ENCODE measurements around the gene CARD10.
A peak's percentile ranks its signal among the peaks of the same experiment; 100 is the strongest.

Gene CARD10

DNA sequence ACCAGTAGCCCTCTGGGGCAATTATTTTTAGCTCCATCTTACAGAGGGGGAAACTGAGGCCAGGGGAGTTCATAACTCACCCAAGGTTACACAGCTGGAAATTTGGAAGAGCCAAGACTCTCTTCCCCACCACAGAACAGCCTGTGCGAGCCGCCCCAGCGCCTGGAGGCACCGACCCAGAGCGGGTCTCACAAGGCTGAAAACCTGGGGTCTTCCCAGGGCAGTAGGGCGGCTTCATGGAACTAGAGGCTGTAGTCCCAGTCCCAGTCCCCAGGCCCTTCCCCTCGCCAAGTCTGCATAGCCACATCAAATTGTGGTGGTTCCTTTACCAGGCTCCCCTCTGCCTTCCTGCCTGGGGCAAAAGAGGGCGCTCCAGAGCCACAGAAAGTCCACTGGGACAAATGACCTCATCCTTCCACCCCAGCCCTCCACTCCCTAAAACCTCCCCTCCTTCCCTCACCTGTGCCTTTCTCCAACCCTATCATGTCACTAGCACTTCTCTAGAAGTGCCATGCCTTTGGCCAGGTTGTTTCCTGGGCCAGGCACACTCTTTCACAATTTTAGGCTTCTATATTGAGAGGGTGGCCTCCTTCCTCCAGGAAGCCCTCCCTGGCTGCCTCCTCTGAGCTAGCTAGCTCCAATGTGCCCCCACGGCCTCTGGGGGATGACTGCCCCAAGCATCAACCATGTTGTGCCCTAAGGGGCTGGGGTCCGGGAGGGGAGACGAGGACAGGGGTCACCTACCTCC, 25.9 kb upstream of the CARD10 start:
- TF ChIP-seq RAD21 (IDR thresholded peaks at IDR 0.05; ENCODE audit: low read depth), result peak; percentile 93
- TF ChIP-seq TAF1 (IDR thresholded peaks at IDR 0.05; ENCODE audit: low read depth), result no peak

DNA sequence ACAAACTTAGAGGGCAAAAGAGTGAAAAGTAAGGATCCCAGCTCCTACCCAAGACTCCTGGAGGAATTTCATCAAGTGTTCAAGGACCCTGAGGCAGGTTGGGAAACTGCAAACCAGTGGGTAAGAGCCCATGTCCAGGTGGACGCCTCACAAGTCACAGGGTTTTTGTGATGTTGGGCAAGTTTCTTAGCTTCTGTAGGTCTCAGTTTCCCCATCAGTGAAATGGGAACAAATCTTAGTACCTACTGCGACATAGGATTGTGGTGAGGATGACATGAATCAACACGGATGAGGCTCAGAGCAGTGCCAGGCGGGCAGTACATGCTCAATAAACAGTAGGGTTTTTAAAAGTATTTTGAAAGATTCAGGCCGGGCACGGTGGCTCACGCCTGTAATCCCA, 23.7 kb upstream of the CARD10 start:
- TF ChIP-seq TEAD4 (IDR thresholded peaks at IDR 0.05), result no peak
- no peak for TF ChIP-seq MAX (IDR thresholded peaks at IDR 0.05)
- TF ChIP-seq FOXM1 (IDR thresholded peaks at IDR 0.05; ENCODE audit: borderline replicate concordance, low read depth), result no peak
- TF ChIP-seq CEBPB (IDR thresholded peaks at IDR 0.05), result no peak

GRCh38 chr22:37538590-37539357, 19.6 kb upstream of the CARD10 start:
- peak; percentile 100 for TF ChIP-seq RAD21 (IDR thresholded peaks at IDR 0.05; ENCODE audit: low read depth)
- TF ChIP-seq YY1 (IDR thresholded peaks at IDR 0.05; ENCODE audit: low read depth), result 0 out of 2 replicates have a peak, but pooled peaks have one; percentile 56
- TF ChIP-seq CEBPB (IDR thresholded peaks at IDR 0.05), result no peak
- 0 out of 2 replicates have a peak, but pooled peaks have one; percentile 37 for TF ChIP-seq MAX (IDR thresholded peaks at IDR 0.05)
- no peak for TF ChIP-seq TAF1 (IDR thresholded peaks at IDR 0.05; ENCODE audit: low read depth)
- TF ChIP-seq REST (IDR thresholded peaks at IDR 0.05; ENCODE audit: low read depth), result no peak

DNA sequence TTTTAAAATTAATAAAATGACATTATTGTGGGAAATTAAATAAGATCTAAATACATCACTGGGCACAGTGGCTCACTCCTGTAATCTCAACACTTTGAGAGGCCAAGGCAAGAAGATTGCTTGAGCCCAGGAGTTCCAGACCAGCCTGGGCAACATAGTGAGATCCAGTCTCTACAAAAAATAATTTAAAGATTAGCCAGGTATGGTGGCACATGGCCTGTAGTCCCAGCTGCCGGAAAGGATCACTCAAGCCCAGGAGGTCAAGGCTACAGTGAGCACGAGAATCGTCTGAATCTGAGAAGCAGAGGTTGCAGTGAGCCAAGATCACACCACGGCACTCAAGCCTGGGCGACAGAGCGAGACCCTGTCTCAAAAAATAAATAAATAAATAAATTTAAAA, 15.9 kb upstream of the CARD10 start:
- TF ChIP-seq YY1 (IDR thresholded peaks at IDR 0.05; ENCODE audit: low read depth) (no peak), RAD21 (IDR thresholded peaks at IDR 0.05; ENCODE audit: low read depth) (no peak), CEBPB (IDR thresholded peaks at IDR 0.05) (no peak), EGR1 (IDR thresholded peaks at IDR 0.05) (no peak), TEAD4 (IDR thresholded peaks at IDR 0.05) (no peak), TAF1 (IDR thresholded peaks at IDR 0.05; ENCODE audit: low read depth) (no peak)

DNA sequence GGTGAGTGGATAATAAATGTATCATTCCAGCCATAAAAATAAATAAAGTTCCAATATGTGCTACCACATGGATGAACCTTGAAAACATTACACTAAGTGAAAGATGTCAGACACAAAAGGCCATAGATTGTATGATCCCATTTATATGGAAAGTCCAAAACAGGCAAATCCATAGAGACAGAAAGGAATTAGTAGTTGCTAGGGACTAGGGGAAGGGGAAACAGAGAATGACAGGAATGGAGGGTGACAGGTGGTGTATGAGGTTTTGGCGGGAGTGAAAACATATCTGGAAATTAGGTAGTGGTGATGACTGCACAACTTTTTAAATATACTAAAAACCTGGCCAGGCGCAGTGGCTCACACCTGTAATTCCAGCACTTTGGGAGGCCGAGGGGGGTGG, 15.2 kb upstream of the CARD10 start:
- TF ChIP-seq ZBTB7A (IDR thresholded peaks at IDR 0.05; ENCODE audit: low read depth), result no peak
- no peak for TF ChIP-seq CREB1 (IDR thresholded peaks at IDR 0.05; ENCODE audit: low read depth)
- TF ChIP-seq REST (IDR thresholded peaks at IDR 0.05; ENCODE audit: low read depth), result no peak
- TF ChIP-seq FOXM1 (IDR thresholded peaks at IDR 0.05; ENCODE audit: borderline replicate concordance, low read depth), result no peak

GRCh38 chr22:37533995-37534394, 14.8 kb upstream of the CARD10 start:
- TF ChIP-seq EP300 (IDR thresholded peaks at IDR 0.05; ENCODE audit: borderline replicate concordance) (no peak), YY1 (IDR thresholded peaks at IDR 0.05; ENCODE audit: low read depth) (no peak), RAD21 (IDR thresholded peaks at IDR 0.05; ENCODE audit: low read depth) (no peak), REST (IDR thresholded peaks at IDR 0.05; ENCODE audit: low read depth) (no peak), TEAD4 (IDR thresholded peaks at IDR 0.05) (no peak)
